ENCODE data around the gene ANKLE2. TPM values are rescaled to one million over a fixed set of nuclear protein-coding genes. Genes with fewer than 3 reads are reported as not detected.

ANKLE2 gene
- total and polyA plus RNA-seq, 2 of the 13 experiments (the other 11 are each of a cell fraction or from before 2014, with no cell fraction given), result 35.3 to 37.1 TPM

- TF ChIP-seq ZNF230 (CRISPR knock-in tag; IDR thresholded peaks at IDR 0.05) (0 out of 2 replicates have a peak, but pooled peaks have one; percentile 27), HBP1 (CRISPR knock-in tag; IDR thresholded peaks at IDR 0.05; ENCODE audit: low read depth) (peak; percentile 26; the same call in 1 of the 2 replicates), PCBP1 (IDR thresholded peaks at IDR 0.05; ENCODE audit: borderline replicate concordance, low read depth, low read length) (0 out of 2 replicates have a peak, but pooled peaks have one; percentile 33), EP300 (IDR thresholded peaks at IDR 0.05; ENCODE audit: low read depth in 2 of 2, low read length in 2 of 2) (peak in 1 of 2 experiments; percentile 36; a peak in 1 of 4 replicates), EP300 (CRISPR knock-in tag; IDR thresholded peaks at IDR 0.05; ENCODE audit: borderline replicate concordance) (peak; percentile 43; the same call in 1 of the 2 replicates), MATR3 (CRISPR knock-in tag; IDR thresholded peaks at IDR 0.05) (no peak), MAF1 (CRISPR knock-in tag; IDR thresholded peaks at IDR 0.05; ENCODE audit: borderline replicate concordance) (no peak; the same call in 1 of the 2 replicates), MXD1 (CRISPR knock-in tag; IDR thresholded peaks at IDR 0.05) (peak; percentile 82), RFX5 (IDR thresholded peaks at IDR 0.05; ENCODE audit: low read depth, low read length) (no peak), ZBTB26 (CRISPR knock-in tag; IDR thresholded peaks at IDR 0.05; ENCODE audit: borderline replicate concordance) (peak; percentile 51; the same call in 1 of the 2 replicates), BRCA1 (CRISPR knock-in tag; IDR thresholded peaks at IDR 0.05) (peak; percentile 77), THAP7 (CRISPR knock-in tag; IDR thresholded peaks at IDR 0.05) (peak; percentile 85; the same call in 1 of the 2 replicates), ZFP37 (CRISPR knock-in tag; IDR thresholded peaks at IDR 0.05; ENCODE audit: borderline replicate concordance) (no peak), CREM (IDR thresholded peaks at IDR 0.05) (no peak), CREM (CRISPR knock-in tag; IDR thresholded peaks at IDR 0.05) (no peak), ZNF383 (CRISPR knock-in tag; IDR thresholded peaks at IDR 0.05; ENCODE audit: borderline replicate concordance) (no peak), ZNF446 (CRISPR knock-in tag; IDR thresholded peaks at IDR 0.05) (no peak; the same call in 1 of the 2 replicates), ZNF451 (CRISPR knock-in tag; IDR thresholded peaks at IDR 0.05) (peak; percentile 78), HNF4G (IDR thresholded peaks at IDR 0.05; ENCODE audit: borderline replicate concordance, low read depth, low read length) (no peak), HNF4G (CRISPR knock-in tag; IDR thresholded peaks at IDR 0.05; ENCODE audit: borderline replicate concordance, low read depth) (peak; percentile 63; the same call in 1 of the 2 replicates), NONO (IDR thresholded peaks at IDR 0.05) (no peak), NONO (CRISPR knock-in tag; conservative IDR thresholded peaks at IDR 0.05) (peak; percentile 79), NFYC (CRISPR knock-in tag; IDR thresholded peaks at IDR 0.05) (peak; percentile 39), CERS6 (CRISPR knock-in tag; IDR thresholded peaks at IDR 0.05) (no peak), BHLHE40 (IDR thresholded peaks at IDR 0.05; ENCODE audit: low read length) (0 out of 2 replicates have a peak, but pooled peaks have one; percentile 23), RBM22 (optimal IDR thresholded peaks at IDR 0.05; ENCODE audit: low read length) (peak; percentile 47), FOXK1 (CRISPR knock-in tag; IDR thresholded peaks at IDR 0.05; ENCODE audit: borderline replicate concordance, low read depth) (peak; percentile 41; the same call in 1 of the 2 replicates)
Observed at GRCh38 chr12:132710405-132711079, 51.1 kb downstream of the ANKLE2 start, which contains the start of gene PGAM5 (continued).
